GM19238 (cell line): Measurements from ENCODE around the gene SALL1.

Experiments
- DNase-seq: peaks from one replicate; pipeline ENCODE4 v3.0.0; 2011; ENCODE audit warnings: low spot score; ENCODE audit not compliant: insufficient read length

The SALL1 gene

GRCh38 chr16:51141541-51141940 is 9.5 kb downstream of the SALL1 start:
- DNase-seq: no peak

DNA sequence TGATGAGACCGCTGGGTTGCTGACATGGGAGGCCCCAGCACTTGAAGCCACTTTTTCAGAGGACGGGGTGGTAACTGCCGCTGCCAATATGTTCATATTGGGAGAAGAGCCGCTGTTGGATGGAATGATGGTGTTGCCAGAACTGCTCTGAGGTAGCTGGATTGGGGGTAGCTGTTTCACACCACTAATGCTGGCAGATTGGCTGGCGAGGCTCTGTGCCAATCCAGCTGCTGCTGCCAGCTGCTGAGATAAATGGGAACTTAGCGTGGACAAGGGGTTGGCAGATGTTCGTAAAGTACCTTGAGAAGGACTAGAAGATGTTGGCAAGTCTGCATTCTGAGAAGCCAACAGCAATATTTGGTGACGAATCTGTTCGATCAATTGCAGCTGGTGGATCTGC is 10.0 kb downstream of the SALL1 start:
- DNase-seq: no peak

DNA sequence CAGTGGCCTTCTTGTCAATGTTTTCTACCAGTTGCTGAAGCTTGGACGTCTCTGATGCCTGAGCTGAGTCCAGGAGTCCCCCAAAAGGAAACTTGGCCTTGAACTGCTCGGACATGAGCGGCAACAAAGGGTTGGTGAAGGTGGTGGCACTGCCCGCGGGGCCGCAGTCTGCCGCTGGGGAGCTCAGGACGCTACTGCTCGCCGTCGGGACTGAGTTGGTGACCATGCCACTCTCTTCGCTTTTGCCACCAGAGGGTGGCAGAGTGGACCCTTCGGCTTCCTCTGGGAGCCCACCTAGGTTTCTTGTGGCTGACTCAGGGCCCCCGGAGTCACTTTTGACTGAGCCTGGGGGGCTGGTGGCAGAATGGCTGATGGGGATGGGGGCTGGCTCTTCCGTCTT is 11.0 kb downstream of the SALL1 start:
- no peak for DNase-seq

DNA sequence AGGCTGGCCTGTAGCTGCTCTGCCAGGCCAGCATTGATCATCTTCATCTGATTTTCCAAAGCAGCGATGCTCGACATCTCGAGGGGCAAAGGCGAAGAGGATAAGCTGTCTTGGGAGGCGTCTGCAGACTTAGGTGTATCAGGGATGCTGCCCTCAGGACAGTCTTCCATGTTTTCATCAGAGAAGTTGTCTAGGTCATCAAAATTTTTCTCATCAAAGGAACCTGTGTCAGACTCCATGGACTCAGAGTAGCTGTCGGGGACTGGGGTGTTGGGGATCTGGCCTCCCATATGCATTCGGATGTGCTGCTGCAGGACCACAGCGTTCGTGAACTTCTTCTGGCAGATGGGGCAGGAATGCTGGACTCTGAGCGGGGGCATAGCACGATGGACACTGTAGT is 11.5 kb downstream of the SALL1 start:
- DNase-seq: no peak

- DNase-seq: no peak
These were observed 12.9 kb downstream of the SALL1 start for GRCh38 chr16:51138178-51138577.

DNA sequence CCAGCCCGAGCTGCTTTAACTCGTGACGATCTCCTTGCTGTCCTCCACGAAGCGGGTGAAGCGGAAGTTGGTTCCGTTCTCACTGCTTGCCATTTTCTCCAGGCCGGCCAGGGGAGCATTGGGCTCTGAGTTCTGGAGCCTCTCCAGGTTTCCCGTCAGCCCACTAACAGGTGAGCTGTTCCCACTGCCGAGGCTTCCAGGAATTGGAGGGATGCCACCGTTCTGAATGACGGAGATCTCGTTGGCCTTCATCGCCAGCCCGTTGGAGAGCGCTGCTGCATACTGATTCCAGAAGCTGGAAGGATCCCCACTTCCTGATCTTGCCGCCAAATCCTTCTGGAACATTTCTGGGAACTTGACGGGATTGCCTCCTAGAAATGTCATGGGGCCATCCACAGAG is 14.0 kb downstream of the SALL1 start:
- no peak for DNase-seq

DNA sequence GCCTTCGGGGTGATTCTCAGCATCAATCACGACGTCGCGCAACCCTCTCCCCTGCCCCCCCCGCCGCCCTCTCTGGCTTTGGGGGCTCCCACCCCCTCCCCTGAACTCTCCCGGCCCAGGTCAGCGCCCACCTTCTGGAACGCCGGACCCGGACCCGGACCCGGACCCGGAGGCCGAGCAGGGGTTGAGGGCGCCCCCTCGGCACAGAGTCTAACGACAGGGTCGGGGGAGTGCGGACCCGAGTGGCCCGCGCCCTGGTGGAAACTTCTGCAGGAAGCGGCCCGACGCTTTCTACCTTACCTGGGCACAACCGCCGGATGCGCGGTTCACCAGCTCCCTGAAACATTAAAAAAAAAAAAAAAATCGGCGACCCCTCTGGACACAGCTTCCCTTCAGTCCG is 16.2 kb downstream of the SALL1 start:
- DNase-seq: no peak

DNA sequence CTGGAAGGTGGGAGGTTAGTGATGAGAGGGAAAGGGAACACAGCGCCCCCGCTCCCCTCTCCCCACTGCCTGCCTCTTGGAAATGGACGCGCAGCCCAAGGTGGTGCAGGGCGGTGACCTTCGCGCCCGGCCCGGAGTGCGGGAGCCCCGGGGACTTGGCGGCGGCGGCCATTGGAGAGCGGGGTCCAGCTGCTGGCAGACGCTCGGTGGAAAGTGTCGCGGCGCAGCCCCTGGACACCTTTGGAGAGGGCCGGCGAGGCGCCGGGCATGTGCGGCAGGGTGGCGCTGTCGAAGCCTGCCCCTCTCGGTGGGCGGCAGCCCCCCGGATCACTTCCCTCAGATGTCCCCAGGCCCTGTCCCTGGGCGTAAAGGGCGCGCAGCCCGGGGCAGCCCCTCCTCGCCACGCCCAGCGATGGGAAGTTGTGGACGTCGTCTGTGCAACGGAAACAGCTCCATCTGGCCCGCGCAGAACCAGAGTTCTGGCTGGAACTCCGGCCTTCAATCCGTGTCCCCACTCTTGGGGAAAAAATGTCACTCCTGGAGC is 16.7 kb downstream of the SALL1 start:
- DNase-seq: no peak

- no peak for DNase-seq
These were observed 17.4 kb downstream of the SALL1 start for GRCh38 chr16:51133688-51134087.

- no peak for DNase-seq
These were observed 17.9 kb downstream of the SALL1 start for GRCh38 chr16:51133183-51133582.

GRCh38 chr16:51132490-51133115 is 18.5 kb downstream of the SALL1 start:
- DNase-seq: no peak

GRCh38 chr16:51131619-51132018 is 19.5 kb downstream of the SALL1 start:
- no peak for DNase-seq

DNA sequence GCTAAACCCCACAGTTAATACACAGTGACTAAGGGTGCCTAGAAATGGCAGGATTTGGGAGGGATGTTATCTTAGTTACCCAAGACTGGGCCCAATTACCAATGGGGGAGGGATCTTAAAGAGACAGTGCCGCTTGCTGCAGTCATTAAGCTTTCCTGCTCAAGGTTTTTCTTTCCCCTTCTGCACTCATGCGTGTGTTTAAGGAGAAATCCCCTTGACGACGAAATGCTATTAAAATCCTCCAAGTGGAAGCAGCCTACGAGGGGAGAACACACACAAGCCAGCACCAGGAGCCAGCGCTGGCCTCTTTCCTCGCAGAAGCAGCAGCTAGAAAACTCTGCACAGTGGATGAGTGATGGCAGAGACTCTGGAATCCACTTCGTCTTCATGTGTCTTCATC is 22.0 kb downstream of the SALL1 start:
- no peak for DNase-seq

- DNase-seq: no peak
These were observed 25.1 kb downstream of the SALL1 start for GRCh38 chr16:51125992-51126391.

DNA sequence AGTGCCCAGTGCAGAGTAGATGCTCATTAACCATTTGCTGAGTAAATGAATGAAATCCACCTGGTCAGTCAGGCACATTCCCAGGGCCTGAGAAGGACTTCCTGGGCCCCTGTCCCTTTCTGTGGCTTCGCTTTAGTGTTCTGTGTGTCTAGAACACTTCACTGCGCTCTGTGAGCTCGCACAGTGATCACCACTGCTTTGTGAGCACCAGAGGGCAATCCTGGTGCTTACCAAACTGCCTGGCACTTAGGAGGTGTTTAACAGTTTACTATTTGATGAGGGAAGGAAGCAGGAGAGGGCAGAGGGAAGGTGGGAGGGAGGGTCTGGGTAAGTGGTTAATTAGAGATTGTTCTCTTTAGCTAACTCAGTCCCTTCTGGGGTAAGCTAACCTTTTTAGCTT is 26.2 kb downstream of the SALL1 start:
- DNase-seq: no peak

- DNase-seq: no peak
These were observed 29.2 kb downstream of the SALL1 start for GRCh38 chr16:51121850-51122249.

GRCh38 chr16:51120730-51121347 is 30.2 kb downstream of the SALL1 start:
- DNase-seq: no peak

DNA sequence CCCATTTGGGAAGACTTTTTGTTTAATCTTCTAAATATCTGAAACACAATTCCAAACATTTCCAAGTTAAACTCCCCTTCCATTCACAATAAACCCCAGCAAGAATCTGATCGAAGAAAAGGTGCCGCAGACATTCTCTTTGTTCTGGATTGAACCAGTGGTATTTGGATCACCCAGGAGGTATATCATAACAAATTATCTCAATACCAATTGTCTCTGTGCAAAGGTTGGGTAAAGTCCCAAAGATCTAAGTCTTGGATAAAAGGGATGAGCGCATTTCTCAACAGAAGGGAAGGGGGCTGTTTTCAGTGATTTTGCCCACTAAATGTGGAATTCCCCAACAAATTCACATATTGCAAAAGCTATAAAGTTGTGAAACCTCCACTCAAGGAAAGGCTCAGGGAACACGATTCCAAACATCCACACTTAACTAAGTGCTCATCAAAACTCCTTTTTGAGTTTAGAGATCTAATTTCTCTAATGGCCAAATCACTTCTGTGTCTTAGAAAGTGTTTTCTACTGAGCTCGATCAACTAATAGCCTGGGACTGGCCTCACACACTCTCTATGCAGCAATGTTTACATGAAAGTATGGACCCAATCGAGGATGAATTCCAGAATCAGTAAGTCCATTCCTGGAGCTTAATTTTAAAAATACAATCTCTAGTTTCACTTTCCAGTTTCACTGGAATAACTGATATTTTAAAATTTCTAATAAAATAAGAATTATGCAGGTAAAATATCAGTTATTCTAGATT is 30.9 kb downstream of the SALL1 start:
- no peak for DNase-seq

- no peak for DNase-seq
These were observed 31.5 kb downstream of the SALL1 start for GRCh38 chr16:51119556-51119955.

DNA sequence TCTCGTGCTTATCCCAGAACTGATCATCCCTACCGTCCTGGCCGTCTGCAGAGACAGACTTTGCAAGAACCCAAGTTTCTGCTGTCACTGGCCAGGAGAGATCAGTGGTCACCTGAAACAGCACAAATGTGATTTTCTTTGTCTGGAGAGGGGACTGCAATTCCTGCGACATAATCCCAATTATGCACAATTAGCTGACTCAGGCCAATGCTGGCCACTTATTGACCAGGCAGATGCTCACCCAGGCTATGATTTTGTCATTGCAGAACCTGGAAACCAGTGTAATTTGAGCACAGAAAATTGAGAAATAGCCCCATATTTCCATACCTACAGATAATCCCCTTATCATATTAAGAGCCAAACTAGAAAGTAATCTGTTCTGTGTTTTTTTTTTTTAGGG is 34.7 kb downstream of the SALL1 start:
- DNase-seq: no peak

GRCh38 chr16:51114382-51114781 is 36.7 kb downstream of the SALL1 start:
- no peak for DNase-seq
